ENCODE data around the gene TMEM61.
"Not testable (repeated sequence)": the region's sequence is repeated elsewhere in the genome, so short reads cannot be mapped to it uniquely, and the experiment has no call there.

The TMEM61 gene

DNA sequence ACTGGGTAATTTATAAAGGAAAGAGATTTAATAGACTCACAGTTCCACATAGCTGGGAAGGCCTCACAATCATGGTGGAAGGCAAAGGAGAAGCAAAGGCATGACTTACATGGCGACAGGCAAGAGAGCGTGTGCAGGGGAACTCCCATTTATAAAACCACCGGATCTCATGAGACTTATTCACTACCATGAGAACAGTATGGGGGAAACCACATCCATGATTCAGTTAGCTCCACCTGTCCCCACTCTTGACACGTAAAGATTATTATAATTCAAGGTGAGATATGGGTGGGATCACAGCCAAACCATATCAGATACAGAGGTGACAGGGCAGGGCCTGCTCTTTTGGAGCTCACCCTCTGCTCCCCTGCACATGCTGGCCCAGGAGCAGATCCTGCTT is 31.4 kb upstream of the TMEM61 start:
- FAIRE-seq (no peak), DNase-seq (ENCODE audit: insufficient read length) (no peak)
- no peak for TF ChIP-seq TAF1 (IDR thresholded peaks at IDR 0.05; ENCODE audit: borderline replicate concordance, low read depth, low read length)
- TF ChIP-seq POLR2AphosphoS5 (IDR thresholded peaks at IDR 0.05; ENCODE audit: low read depth, low read length), result no peak
- TF ChIP-seq POLR2A (IDR thresholded peaks at IDR 0.05; ENCODE audit: low read depth, low read length), result no peak

DNA sequence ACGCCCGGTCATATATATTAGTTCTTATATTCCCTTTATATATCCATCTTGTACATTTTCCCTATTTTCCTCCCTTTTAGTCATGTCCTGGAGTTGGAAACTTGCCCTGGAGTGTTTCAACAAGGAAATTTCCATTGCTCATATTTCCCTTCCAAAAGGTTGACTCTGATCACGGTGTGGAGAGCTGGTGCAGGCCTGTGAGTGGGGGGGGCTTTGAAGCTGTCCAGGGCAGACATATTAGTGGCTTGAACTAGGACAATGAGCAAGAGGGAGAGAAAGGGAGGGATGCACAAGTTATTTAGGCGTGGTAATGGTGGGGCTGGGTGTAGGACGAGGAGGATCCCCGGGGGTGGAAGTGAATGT is 30.4 kb upstream of the TMEM61 start:
- no peak for TF ChIP-seq POLR2AphosphoS5 (IDR thresholded peaks at IDR 0.05; ENCODE audit: low read depth, low read length)
- TF ChIP-seq TAF1 (IDR thresholded peaks at IDR 0.05; ENCODE audit: borderline replicate concordance, low read depth, low read length), result no peak
- TF ChIP-seq POLR2A (IDR thresholded peaks at IDR 0.05; ENCODE audit: low read depth, low read length), result no peak
- FAIRE-seq (no peak), DNase-seq (ENCODE audit: insufficient read length) (no peak)

DNA sequence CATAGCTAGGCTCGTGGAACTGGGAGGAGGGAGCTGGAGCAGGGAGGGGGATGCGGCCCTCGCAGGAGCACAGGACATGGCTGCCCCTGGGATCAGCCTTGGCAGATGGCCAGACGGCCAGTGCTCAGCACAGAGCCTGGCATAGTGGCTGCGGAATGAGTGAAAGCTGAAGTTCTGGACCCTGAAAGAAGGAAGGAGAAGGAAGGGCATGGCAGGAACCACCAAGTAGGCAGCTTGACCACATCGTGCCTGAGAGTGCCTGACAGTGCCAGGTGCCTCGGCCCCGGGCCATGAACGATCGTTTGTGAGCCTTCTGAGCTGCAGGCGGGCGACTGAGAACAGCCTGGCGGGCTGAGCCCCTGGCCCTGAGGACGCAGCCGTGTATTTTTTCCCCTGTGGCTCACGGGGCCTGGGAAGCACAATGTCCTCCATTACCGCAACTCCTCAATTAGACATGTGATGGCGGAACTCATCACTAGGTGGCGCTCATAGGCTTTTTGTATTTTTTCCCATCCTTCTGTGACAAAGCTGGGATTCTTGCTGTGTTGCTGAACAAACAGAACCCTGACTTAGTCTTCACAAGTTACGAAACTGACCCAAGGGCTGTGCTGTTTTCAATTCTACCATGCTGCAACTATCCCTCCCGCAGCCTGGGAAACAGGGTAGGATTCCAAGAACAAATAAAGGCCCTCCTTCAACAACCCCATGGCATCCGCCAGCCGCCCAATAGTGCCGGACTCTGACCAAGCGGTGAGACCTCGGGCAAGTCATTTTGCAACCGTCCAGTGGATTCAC is 29.9 kb upstream of the TMEM61 start:
- DNase-seq (ENCODE audit: insufficient read length) (no peak), FAIRE-seq (peak; percentile 83)
- no peak for TF ChIP-seq TAF1 (IDR thresholded peaks at IDR 0.05; ENCODE audit: borderline replicate concordance, low read depth, low read length)
- TF ChIP-seq POLR2A (IDR thresholded peaks at IDR 0.05; ENCODE audit: low read depth, low read length), result no peak
- no peak for TF ChIP-seq POLR2AphosphoS5 (IDR thresholded peaks at IDR 0.05; ENCODE audit: low read depth, low read length)

DNA sequence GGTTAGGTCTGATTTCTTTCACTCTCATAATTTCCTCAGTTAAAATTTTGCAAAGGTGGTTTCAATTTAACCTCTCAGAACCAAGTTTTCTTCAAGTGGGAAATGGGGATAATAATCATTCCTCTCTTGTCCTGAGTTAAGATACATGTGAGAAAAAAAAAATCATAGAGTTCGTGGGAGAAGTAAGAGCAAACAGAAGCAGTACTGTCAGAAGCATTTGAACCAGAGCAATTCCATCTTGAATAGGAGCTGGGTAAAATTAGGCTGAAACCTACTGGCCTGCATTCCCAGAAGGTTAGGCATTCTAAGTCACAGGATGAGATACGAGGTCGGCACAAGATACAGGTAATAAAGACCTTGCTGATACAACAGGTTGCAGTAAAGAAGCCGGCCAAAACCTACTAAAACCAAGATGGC is 28.6 kb upstream of the TMEM61 start:
- DNase-seq (ENCODE audit: insufficient read length) (no peak), FAIRE-seq (no peak)
- TF ChIP-seq POLR2AphosphoS5 (IDR thresholded peaks at IDR 0.05; ENCODE audit: low read depth, low read length) (no peak), POLR2A (IDR thresholded peaks at IDR 0.05; ENCODE audit: low read depth, low read length) (no peak), TAF1 (IDR thresholded peaks at IDR 0.05; ENCODE audit: borderline replicate concordance, low read depth, low read length) (no peak)

DNA sequence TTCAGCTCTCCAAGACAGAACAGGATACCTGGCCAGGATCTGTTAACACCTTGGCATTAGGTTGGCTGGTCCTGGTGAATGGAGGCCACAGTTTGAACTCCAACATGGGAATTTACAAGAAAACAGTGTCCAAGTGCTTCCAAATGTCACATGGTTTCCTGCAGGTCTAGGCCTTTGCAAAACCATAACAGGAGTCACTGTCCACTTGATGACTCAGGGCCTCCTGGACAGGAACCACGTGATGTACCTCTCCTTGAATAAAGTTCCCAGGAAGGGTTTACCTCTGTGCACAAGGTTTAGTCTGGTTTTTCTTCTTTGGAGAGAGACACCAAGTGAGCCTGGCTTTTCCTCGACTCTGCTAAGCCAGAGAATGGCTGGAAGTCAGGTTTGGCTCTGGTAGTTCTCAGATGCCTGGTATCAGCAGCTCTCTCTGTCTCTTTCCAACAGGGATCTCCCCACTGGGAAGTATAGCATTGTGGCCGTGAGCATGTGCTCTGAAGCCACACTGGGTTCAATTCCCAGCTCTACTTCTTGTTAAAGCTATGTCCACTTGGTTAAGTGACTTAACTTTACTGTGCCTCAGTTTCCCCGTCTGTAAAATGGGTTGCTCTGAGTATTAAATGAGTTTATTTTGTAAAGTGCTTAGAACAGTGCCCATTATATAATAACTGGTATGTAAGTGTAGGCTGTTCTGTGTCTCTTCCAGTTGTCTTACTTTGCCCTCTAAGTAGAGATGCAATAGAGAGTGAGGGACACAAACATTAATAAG is 27.3 kb upstream of the TMEM61 start:
- no peak for DNase-seq (ENCODE audit: insufficient read length)
- FAIRE-seq, result no peak
- TF ChIP-seq POLR2A (IDR thresholded peaks at IDR 0.05; ENCODE audit: low read depth, low read length) (no peak), POLR2AphosphoS5 (IDR thresholded peaks at IDR 0.05; ENCODE audit: low read depth, low read length) (no peak), TAF1 (IDR thresholded peaks at IDR 0.05; ENCODE audit: borderline replicate concordance, low read depth, low read length) (no peak)

DNA sequence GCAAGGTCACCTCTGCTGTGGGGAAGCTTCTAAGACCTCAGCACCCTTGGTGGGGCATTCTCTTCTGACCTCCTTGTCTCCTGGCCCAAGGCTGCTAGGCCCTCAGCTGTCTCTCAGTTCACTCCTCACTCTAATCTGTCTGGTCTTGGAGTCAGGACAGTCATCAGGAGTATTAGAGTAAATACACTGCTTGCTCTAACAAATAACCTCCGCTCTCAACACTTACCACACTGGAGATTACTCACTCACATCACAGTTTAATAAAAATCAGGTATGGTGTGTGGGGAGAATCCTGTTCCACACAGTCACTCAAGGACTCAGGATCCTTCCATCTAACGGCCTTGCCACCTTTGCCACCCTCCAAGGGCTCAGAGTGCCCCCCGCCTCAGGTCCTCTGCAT is 26.6 kb upstream of the TMEM61 start:
- DNase-seq (ENCODE audit: insufficient read length), result no peak
- TF ChIP-seq POLR2AphosphoS5 (IDR thresholded peaks at IDR 0.05; ENCODE audit: low read depth, low read length) (no peak), POLR2A (IDR thresholded peaks at IDR 0.05; ENCODE audit: low read depth, low read length) (no peak), TAF1 (IDR thresholded peaks at IDR 0.05; ENCODE audit: borderline replicate concordance, low read depth, low read length) (no peak)
- FAIRE-seq, result no peak

DNA sequence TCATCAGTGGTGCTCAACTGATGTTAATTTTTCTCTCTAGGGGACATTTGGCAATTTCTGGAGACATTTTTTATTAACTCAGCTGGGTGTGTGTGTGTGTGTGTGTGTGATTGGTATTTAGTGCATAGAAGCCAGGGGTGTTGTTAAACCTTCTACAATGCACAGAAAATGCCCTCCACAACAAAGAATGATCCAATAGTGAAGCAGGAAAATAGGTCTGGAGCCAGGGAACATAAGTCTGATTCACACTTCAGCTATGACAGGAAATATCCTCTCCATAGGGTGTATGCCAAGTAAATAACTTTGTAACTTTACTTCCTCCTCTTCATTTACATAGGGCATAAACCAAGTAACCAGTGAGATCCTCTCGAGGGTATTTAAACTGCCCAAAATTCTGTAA is 25.1 kb upstream of the TMEM61 start:
- FAIRE-seq (no peak), DNase-seq (ENCODE audit: insufficient read length) (no peak)
- no peak for TF ChIP-seq POLR2A (IDR thresholded peaks at IDR 0.05; ENCODE audit: low read depth, low read length)
- no peak for TF ChIP-seq POLR2AphosphoS5 (IDR thresholded peaks at IDR 0.05; ENCODE audit: low read depth, low read length)
- no peak for TF ChIP-seq TAF1 (IDR thresholded peaks at IDR 0.05; ENCODE audit: borderline replicate concordance, low read depth, low read length)

DNA sequence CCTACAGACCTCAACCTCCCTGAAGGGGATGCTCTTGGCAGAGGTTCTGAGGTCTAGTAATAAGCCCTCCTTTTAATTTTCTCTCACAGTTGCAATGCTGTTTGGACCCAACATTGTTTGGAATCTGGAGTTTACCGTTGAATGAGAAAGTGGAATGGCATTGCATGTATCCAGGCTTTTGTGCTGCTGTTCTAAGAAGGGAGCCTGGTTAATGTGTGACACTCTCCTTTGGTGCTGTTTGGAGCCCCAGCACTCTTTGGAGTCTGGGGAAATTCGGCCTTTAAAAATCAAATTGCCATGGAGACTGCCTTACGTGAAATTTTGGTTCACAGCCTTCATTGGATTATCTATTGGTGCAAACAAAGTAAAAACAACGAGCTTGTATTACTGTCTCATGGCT is 23.7 kb upstream of the TMEM61 start:
- no peak for FAIRE-seq
- TF ChIP-seq TAF1 (IDR thresholded peaks at IDR 0.05; ENCODE audit: borderline replicate concordance, low read depth, low read length) (no peak), POLR2A (IDR thresholded peaks at IDR 0.05; ENCODE audit: low read depth, low read length) (no peak), POLR2AphosphoS5 (IDR thresholded peaks at IDR 0.05; ENCODE audit: low read depth, low read length) (no peak)

DNA sequence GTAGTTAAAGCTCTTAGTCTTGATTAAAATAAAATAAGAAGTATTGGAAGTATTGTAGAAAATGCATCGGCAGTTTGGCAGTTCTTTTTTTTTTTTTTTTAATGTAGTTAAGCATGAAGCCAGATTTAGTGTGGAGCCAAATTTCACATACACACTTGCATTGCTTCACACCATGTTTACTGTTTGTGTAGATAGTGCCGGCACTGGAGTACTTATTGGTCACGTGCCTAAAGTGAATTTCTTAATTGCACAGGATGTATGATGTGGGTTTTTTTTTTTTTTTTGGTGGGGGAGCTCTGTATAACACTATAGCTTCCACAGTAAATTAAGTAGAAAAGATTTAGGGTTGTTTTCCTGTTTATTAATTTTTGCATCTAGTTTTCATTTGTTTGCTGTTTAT is 21.2 kb upstream of the TMEM61 start:
- no peak for FAIRE-seq
- TF ChIP-seq TAF1 (IDR thresholded peaks at IDR 0.05; ENCODE audit: borderline replicate concordance, low read depth, low read length), result no peak
- no peak for TF ChIP-seq POLR2A (IDR thresholded peaks at IDR 0.05; ENCODE audit: low read depth, low read length)
- TF ChIP-seq POLR2AphosphoS5 (IDR thresholded peaks at IDR 0.05; ENCODE audit: low read depth, low read length), result no peak
- no peak for DNase-seq (ENCODE audit: insufficient read length)

More for the DNA sequence above, 23.7 kb upstream of the TMEM61 start:
- DNase-seq (ENCODE audit: insufficient read length), result no peak

DNA sequence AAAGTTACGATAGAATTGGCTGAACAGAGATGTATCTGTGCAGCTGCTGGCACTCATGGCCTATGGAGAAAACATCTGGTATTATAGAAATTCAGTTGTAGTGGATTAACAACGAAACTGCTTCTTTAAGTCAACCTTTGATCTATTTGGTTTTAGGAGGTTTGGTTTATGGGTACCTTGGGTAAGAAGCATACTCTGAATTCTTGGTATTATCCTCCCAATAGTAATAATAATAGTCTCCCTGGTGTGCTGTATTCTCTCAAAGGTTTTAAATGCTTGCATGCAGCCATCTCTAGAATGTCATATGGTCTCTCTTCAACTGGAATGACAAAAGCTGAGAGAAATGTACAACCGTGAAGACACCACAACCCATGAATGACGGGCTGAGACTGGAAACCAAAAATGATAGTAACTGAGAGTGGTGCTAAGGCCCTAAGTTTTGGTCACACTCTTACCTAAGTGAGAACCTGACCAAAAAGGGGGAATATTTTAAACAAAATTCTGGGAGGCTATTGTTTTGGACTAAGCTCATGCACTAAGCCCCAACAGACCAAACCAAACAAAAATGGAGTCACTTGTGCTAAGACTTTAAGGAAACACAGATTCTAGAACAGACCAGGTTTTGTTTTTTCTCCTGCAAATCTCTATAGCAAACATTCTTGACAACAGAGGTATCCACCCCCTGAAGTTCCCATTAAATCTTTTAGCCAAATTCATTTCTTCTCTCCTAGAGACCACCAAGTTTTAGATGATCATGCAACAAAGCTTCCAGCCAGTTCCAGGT is 17.6 kb upstream of the TMEM61 start:
- TF ChIP-seq TAF1 (IDR thresholded peaks at IDR 0.05; ENCODE audit: borderline replicate concordance, low read depth, low read length) (no peak), POLR2A (IDR thresholded peaks at IDR 0.05; ENCODE audit: low read depth, low read length) (no peak), POLR2AphosphoS5 (IDR thresholded peaks at IDR 0.05; ENCODE audit: low read depth, low read length) (no peak)
- DNase-seq (ENCODE audit: insufficient read length) (no peak), FAIRE-seq (no peak)

DNA sequence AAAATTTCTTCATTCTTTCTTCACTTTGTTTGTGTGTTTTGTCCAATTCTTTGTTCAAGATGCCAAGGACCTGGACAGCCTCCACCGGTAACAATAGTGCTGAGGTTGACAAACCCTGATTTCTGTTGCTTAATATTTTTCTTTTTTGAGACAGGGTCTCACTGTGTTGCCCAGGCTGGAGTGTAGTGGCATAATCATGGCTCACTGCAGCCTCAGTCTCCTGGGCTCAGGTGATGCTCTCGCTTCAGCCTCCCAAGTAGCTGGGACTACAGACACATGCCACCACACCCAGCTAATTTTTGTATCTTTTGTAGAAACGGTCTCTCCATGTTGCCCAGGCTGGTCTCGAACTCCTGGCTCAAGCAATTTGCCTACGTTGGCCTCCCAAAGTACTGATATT is 16.6 kb upstream of the TMEM61 start:
- DNase-seq (ENCODE audit: insufficient read length); FAIRE-seq: not testable (repeated sequence)

All from GM12892 (cell line).